ENCODE data around the gene CT55.
A peak's percentile ranks its signal among the peaks of the same experiment; 100 is the strongest.
"Not testable (repeated sequence)": the region's sequence is repeated elsewhere in the genome, so short reads cannot be mapped to it uniquely, and the experiment has no call there.

CT55 gene, protein sequence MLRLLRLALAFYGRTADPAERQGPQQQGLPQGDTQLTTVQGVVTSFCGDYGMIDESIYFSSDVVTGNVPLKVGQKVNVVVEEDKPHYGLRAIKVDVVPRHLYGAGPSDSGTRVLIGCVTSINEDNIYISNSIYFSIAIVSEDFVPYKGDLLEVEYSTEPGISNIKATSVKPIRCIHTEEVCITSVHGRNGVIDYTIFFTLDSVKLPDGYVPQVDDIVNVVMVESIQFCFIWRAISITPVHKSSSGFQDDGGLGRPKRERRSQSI

DNA sequence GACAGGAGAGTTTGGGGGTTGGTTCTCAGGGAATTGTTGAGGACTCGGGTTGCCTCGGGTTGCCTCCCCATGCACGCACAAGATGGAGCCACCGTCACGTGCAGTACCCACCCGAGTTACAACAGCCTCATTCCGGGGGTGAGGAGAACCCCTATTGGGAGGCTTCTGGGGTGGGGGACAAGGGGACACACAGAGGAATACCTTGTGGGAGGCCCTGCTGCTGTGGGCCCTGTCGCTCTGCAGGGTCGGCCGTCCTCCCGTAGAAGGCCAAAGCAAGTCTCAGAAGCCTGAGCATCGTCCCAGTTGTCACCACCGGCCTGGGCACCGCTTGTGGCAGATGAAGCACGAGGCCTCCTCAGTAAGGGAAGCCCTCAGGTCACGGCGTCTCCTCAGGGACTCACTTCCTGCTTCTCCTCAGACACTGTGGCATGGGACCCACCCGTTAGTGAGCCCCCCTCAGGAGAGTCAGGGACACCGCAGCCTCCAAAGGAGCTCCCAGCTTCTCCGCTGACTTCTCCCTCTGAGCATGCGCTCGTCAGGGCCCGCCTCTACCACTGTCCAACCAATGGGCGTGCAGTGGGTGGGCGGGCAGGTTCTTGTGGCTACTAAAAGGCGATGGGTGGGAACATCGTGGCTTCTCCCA is at the start of gene CT55:
Gene CT55 (minus strand): TSS at position 522 of the 643 bp plus-strand sequence. CDS start 227 bp downstream, at position 295.
- no peak for DNase-seq

DNA sequence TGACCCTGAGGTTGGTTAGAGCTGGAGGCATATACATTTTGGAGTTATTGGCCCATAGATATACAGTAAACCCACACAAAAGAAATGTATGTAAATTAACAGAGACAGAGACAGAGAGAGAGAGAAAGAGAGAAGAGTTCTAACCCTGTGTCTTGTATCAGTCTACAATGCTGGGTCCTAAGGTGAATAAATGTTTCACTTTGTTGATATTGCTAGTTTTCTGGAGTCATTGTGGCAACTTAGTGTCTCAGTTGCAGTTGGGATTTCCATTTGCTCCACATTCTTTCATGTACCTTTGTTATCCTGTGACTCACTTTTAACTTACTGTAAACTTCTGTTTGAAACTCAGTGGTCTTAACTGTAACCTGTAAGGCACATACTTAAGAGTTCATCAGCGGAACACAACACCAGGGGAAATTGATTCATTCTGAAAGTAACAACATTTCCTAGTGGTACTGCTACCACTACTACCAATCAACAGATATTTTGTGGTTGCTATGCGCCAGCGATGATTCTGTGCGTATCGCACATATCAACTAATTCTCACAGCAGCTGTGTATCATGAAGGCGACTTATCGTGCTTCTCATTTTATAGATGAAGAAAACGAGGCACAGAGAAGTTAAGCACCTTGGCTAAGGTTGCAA is 42.1 kb upstream of the CT55 start:
- DNase-seq = no peak

DNA sequence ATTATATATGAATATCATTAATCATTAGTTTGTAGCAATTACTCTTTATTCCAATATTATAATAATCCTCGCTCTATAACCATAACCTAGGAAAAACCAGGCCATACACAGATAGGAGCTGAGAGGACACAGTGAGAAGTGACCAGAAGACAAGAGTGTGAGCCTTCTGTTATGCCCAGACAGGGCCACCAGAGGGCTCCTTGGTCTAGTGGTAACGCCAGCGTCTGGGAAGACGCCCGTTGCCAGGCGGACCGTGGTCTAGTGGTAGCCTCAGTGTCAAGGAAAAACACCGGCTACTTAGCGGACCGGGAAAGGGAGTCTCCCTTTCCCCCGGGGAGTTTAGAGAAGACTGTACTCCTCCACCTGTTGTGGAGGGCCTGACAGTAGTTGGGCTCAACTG is 35.2 kb upstream of the CT55 start:
- peak in 2 of 56 donors; percentile 0 to 1 for DNase-seq

DNA sequence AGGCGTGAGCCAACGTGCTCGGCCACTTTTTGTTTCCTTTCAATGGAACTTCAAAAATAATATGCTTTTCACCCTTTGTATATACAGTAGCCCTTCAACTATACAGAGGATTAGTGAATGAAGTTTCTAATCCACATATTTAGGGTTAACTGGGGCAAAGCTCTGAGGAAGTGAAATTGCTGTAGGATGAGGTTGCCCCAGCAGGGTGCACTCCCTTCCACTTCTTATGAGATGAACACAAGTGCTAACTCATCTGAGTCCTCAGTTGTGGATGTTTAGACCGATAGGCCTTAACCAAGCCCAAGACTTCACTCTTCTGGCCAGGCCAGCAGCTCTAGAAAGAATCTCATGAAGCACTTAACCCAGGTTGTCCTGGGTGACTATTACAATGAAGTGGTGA is 29.1 kb upstream of the CT55 start:
- DNase-seq = no peak

DNA sequence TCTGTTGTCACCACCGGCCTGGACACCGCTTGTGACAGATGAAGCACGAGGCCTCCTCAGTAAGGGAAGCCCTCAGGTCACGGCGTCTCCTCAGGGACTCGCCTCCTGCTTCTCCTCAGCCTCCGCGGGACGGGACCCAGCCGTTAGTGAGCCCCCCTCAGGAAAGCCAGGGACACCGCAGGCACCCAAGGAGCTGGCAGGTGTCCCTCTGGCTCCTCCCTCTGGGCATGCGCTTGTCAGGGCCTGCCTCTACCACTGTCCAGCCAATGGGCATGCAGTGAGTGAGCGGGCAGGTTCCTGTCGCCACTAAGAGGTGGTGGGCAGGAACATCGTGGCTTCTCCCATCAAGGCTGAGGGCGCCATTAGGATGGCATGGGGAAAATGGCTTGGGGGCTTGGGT is 23.5 kb upstream of the CT55 start:
- no peak for DNase-seq

DNA sequence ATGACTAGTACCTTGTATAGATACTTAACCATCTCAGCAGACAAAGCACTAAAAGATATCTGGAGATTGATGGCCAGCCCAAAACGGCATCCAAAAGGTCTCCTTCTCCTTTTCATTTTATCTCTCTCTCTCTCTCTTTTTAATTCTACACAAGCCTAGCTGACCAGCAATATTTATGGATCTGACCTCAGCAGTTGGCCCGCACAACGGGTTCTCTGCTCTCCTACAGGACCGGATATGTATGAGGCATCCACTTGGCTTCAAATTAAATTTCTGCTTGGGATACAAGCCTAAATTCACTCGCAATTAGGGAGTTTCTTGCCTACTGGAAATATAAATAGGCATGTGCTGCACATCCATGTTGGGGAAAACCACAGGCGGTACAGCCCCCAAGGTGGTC is 22.5 kb upstream of the CT55 start:
- DNase-seq = no peak

DNA sequence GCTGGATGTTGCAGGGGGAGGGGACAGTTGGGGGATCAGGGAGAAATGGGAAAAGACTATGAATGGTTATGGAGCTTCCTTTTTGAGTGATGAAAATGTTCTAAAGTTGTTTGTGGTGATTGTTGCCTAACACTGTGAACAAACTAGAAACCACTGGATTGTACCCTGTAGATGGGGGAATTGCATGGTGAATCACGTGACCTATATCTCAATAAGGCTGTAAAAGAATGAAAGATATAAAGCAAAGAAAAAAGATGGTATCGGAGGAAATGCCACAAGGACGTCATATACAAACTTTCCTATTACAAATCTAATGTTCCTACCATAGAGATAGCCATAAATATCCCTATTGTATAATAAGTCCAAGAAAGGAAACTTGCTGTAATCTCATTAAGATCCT is 20.6 kb upstream of the CT55 start:
- no peak for DNase-seq

DNA sequence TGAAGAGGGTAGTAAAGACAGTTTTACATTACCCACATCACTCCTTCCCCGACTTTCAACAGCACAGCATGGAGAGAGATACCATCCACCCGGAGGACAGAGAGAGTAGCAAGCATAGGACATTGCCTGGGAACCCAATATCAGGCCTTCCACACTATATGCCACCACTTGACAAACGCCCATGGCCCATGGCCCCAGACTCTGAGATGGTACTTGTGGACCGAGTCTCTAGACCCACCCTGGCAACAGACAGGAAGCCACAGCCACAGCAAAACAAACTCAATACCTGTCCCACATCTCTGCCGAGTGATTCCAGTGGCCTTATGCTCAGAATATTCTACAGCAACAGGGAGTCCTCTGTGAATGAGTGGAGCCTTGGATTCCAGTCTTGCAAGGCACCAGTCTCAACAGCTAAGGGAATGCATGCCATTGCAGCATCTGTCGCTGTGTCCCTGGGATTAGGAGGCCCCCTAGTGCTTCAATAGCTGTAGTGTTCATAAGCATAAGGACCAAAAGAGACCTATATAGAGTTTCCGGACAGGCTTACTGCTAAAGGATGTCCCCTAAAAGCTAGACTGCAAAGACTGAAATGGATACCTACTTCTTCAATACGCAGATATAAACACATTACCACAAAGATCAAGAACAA is 14.7 kb upstream of the CT55 start:
- peak in 22 of 56 donors; percentile 0 to 26 (median 2) for DNase-seq

DNA sequence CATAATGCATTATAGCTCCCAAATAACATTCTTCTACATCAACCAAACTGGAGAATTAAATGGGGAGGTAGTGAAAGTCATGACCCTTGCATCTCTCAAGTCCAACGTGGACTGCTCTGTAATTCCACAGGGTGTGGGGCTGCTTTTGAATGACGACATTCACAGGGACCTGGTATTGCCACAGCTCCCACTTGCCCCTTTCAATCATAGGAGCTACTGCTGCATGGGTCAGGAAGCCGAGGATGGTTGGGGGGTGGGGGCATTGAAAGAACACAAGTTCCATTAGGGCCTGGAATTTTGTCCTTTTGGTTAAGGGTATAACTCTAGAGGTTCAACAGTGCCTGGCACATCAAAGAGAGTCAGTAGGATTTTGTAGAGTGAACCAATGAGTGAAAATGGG is 7.4 kb upstream of the CT55 start:
- no peak for DNase-seq

DNA sequence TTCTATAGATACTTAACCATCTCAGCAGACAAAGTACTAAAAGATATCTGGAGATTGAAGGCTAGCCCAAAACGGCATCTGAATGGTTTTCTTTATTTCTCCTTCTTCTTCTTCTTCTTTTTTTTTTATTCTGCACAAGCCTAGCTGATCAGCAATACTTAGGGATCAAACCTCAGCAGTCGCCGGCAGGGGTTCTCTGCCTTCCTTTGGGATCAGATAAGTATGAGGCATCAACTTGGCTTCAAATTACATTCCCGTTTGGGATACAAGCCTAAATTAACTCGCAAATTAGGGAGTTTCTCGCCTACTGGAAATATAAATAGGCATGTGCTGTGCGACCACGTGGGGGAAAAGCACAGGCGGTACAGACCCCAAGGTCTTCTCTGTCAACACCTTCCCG is 730 bp downstream of the CT55 start:
- no peak for DNase-seq

DNA sequence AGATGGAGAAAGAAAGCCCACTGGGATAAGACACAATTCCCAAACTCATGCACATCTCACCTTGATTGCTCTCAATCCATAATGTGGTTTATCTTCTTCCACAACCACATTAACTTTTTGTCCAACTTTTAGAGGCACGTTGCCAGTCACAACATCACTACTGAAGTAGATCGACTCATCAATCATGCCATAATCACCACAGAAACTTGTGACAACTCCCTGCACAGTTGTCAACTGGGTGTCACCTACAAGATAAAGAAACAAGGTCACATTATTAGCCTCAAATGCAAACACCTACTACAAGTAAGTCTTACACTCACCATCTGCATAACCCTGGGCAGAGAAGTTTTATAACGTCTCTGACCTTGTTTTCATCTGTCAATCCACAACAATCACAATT is 1.7 kb downstream of the CT55 start:
- not testable (repeated sequence) for DNase-seq

DNA sequence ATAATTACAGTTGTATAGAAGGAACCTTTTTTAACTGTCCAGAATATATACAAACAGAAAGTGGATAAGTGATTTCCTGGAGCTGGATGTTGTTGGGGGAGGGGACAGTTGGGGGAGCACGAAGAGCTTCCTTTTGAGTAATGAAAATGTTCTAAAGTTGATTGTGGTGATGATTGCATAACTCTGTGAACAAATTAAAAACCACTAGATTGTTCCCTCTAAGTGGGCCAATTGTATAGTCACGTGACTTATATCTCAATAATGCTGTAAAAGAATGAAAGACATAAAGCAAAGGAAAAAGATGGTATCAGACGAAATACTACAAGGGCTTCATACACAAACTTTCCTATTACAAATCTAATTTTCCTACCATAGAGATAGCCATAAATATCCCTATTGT is 2.7 kb downstream of the CT55 start:
- DNase-seq = no peak

DNA sequence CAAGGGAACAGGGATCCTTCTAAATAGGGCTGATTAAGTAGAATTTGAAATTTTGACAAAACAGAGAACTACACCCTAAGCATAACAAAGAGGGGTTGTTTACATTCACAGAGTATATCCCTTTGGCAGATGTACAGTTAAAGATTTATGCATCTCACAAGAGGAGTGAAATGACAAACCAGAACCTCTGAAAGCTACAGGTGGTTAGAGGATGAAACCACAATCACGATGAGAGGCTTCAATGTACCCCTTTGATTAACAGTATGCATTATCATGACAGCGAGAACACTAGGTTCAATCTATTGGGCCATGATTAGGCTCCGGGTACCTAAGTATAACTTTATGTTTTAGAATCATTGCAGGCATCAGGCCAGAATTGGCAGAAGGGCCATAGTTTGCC is 16.5 kb downstream of the CT55 start:
- not testable (repeated sequence) for DNase-seq

DNA sequence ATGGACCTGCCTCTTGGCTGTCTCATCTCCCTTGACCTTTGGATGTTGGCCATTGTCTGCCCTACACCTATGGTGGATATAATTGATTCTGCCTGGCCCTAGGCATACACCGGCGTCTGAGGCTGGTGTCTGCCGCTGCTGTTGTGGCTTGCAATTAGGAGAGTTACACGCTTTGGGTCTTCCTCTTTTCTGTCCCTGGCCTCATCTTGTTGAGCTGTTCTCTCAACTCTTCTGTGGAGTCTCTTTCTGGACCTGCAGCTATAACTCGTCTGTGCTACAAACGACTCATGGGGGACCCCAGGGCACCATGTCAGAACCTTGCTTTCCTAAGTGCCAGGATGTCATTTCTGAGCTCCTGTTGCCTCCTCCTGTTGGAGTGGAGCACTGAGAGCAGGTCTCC is 45.1 kb downstream of the CT55 start:
- not testable (repeated sequence) for DNase-seq

DNA sequence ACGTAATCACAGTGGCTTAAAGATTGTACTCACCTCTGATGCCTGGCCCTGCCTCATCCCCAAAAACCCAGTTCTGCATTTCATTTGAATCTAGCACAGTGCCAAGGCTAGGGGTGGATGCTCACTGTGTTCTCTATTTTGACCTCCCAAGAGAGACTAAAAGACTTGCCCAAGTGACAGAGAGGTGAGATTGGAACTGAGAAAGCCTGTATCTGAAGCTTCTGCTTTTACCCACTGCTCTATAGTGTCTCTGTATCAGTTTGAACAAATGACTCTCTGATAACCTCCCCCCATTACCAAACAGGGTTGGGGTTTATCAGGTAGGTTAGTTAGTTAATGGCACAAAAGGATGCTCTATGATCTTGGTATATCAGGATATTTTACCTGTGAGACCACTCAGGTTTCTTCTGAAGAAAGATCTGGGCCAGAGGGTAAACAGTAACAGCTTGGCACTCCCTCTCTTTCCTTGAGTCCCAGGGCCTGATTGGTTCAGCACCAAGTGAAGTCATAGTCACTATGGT is 51.1 kb downstream of the CT55 start, which contains the start of gene ETDB:
Gene ETDB (minus strand): TSS at position 471 of the 521 bp plus-strand sequence. CDS start 1,265 bp downstream, outside the sequence.
- DNase-seq = not testable (repeated sequence)

DNA sequence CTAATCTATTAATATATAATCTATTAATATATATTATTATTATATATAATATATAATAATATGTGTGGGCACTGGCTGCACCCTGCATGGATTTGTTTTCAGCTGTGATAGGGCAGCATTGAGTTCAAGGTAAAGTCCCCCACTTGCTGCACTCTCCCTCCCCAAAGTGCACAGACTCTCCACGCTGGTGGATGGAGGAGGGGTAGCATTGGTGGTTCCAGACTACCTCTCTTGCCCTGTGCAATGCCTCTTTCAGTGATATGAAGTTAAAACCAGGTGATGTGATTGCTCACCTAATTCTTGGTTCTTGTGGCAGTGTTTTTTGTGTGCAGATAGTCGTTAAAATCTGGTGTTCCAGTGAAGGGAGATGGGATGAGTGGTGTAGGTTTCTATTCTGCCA is 55.1 kb downstream of the CT55 start:
- not testable (repeated sequence) for DNase-seq

DNA sequence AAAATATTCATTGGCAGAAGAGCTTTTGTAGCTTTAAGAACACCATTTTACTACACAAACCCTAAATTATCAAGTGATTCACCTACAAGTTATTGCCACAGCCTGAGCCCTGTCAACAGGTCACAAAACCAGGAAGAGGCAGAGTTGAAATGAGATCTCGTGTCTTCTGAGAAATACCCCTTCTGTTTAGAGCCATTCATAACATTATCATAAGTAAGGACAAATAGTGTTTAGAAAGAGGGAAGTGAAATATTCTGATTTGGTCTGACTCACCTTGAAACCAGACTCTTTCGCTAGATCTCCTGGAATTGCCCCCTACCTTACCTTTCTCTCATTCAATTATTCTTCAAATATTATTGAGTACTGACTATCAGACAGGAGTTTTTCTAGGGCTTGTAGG is 56.8 kb downstream of the CT55 start:
- DNase-seq = no peak

DNA sequence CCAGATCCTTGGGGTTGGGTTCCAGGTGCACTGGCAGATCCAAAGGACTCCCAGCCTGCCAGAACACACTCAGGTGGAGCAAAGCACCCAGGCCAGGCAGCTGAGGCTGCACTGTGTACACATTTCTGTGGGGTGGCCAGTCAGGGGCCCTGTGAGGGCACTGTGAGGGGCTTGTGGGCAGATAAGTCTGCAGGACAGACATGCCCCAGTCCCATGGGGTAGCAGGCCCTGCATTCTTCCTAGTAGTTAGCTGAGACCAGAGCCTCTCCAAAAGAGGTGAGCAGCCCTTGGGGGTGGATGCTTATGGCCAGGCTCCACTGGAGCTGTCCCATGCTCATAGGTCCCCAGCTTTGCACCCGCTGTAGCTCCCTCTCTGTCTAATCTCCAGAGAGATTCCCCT is 58.5 kb downstream of the CT55 start:
- no peak for DNase-seq

DNA sequence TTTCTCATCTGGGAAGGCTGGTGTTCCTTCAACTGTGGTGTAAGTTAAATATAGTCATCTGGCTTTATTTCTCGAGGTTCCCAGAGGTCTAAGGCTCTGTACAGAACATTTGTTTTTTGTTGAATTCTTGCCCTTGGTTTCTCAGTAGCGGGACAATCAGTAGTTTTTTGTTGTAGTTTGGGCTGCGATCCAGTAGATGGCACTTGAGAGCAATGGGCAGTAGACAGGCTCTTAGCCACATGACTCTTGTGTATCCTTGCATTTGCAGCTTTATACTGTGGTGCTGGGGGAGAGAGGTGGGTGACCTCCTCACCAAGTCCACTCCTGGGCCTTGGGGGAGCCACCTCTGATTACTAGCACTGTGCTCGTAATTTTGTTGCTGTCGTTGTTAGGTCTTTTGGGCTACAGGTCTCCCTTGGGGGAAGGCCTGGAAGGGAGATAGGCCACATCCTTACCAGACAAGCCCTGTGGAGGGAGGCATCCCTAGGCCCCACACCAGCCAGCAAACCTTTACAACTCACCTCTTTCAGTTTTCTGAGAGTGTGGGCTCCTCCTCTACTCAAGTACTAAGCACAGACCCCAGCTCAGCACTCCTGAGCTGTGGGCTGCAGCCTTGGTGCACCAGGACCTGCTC is 59.0 kb downstream of the CT55 start:
- DNase-seq = peak in 3 of 56 donors; percentile 0 to 20 (median 10)

DNA sequence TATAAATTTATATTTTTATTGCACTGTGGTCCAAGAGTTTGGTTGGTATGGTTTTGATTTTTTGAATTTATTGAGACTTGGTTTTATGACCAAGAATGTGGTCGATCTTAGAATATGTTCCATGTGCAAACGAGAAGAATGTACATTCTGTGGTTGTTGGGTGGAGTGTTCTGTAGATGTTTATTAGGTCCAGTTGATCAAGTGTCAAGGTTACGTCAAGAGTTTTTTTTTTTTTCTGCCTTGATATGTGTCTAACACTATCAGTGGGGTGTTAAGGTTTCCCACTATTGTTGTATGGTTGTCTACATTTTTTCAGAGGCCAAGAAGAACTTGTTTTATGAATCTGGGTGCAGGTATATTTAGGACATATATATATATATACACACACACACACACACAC is 61.6 kb downstream of the CT55 start:
- no peak for DNase-seq
